ELF-1 (cell line): Measurements from ENCODE around the gene POU3F3.

ENCODE experiments used
- DNase-seq: peaks from one replicate; pipeline ENCODE4 v3.0.0-alpha.2; 2016; ENCODE audit warnings: low read depth, low spot score

The POU3F3 gene

DNA sequence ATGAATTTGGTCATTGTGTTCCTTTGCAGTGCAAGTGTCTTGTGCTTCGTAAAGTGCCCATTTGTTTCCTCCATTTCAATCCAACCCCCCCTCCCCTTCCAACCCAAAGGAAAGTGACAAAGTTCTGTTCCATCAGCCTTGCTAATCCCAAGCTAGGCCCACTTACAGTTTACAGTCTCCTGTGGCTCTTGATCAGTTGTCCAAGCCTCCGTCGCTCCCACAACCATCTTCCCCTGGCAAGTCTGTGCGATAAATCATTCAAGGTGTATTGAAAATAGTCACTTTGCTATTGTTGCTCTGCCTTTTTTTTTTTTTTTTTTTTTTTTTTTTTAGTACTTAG, 6.5 kb downstream of the POU3F3 start:
- DNase-seq = no peak

DNA sequence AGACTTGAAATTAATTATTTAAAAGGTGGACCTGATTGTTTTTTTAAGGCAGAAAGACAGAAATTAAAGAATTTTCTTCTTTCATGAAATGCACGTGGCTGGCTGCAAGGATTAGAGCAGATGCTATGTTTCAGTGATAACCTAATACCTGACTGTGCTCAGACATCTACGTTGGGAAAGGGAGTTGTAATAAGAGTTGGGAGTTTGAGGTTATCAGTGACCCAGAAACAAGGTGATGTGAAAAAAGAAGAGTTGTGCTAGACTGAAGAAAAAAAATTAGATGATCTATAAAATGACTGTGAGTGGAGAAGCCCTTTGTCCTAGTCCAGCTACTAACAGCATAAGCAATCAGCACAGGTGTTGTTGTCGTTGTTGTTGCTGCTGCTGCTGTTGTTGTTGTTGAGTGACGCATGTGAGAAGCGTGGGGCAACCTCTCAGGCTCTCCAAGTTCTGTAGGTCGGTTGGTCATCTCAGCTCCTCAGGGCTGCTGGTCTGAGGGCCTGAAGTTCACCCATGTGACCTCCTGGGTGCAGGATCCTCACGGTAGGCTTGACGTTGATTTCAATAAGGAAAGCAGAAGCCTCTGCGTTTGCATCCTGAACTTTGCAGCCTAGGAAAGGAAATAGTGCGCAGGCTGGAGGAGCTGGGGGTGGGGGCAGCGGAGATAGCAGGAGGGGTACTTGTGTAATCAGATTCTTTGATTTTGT, 7.6 kb downstream of the POU3F3 start:
- DNase-seq = peak; percentile 37

GRCh38 chr2:104862058-104862941, 8.4 kb downstream of the POU3F3 start:
- peak; percentile 81 for DNase-seq

GRCh38 chr2:104863146-104863467, 9.2 kb downstream of the POU3F3 start:
- no peak for DNase-seq

- peak; percentile 63 for DNase-seq
These were observed 9.8 kb downstream of the POU3F3 start for GRCh38 chr2:104863468-104864279.

DNA sequence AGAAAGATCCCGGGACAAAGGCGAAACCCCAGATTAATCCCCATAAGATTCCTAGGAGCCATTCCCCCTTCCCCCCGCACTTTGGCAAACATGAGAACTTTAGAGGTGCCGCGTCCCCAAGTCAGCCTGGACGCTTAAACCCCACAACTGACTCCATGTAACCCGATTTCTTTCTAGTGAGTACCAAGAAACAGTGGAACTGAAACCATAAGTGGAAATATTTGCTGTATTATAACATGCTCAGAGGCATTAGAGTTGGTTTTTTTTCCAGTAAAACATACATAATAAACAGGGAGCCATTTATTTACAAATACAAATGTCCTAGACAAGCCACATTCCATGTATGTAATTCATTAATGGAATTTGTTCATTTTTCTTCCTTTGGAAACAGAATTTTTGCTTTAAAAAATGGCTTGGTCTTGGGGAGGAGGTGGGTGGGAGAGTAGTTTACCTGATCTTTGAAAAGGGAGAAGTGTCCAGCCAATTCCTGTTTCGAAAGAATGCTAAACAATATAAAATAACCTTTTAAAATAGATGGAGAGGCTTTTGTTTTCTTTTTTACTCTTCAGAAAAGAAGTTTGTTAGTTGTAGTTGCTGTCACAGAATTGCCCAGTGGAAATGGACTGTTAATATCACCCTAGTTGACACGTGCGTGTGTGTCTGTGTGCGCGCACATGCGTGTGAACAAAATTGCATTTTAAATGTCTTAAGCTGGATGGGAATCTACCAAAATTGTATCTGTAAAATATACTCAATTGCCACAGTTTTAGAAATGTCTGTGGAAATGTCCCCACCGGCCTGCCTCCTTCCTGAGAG, 10.6 kb downstream of the POU3F3 start:
- DNase-seq = no peak

DNA sequence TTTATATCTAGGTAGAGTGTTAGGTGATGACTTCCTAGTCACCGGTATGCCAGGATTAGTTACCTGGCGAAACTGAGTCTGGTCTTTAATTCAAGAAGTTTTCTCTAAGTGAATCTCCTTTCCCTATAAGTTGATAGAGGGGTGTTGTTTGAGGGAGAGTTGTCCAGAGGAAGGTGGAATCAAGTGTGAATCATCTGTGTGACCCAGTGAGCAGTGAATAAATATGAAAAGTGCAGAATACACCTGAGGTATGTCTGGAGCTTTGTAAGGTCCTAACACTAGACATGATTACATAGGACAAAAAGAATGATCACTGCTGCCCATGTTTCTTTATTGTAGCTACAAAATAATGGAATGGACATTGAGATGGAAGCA, 11.2 kb downstream of the POU3F3 start:
- DNase-seq = no peak

DNA sequence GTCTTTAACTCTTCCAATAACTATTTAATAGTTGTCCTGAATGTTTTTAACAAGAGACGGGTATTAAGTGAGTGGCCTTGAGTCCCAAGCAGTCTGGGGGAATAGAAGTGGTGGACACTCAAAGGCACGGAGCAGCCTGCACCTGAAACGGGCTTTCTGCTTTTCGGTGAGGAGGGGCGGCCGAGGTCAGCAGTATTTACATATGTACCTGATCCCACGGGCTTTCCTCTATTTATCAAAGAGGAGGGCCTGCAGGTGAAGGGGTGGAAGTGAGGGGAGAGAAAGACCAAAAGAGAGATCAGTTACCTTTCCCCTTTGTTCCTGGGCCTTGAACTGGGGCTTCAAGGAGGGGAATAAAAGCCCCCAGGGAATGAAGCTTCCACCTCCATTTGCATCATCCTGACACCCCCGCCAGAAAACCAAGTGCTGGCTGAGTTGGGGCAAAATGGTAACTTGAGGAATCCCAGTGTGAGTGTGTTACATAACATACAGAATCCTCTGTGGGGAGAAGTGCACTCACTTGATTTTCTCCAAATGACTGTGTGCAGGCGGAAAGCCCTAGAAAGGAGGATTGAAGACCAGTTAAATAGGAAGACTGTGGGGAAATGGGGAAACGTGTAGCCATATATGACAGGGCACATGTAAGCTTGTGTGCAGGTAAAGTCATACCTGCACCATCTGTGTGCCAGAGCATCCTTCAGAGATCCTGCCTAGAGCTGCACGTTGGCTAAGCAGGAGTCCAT, 12.4 kb downstream of the POU3F3 start:
- DNase-seq = no peak

GRCh38 chr2:104866883-104867812, 13.2 kb downstream of the POU3F3 start:
- DNase-seq = peak; percentile 44

DNA sequence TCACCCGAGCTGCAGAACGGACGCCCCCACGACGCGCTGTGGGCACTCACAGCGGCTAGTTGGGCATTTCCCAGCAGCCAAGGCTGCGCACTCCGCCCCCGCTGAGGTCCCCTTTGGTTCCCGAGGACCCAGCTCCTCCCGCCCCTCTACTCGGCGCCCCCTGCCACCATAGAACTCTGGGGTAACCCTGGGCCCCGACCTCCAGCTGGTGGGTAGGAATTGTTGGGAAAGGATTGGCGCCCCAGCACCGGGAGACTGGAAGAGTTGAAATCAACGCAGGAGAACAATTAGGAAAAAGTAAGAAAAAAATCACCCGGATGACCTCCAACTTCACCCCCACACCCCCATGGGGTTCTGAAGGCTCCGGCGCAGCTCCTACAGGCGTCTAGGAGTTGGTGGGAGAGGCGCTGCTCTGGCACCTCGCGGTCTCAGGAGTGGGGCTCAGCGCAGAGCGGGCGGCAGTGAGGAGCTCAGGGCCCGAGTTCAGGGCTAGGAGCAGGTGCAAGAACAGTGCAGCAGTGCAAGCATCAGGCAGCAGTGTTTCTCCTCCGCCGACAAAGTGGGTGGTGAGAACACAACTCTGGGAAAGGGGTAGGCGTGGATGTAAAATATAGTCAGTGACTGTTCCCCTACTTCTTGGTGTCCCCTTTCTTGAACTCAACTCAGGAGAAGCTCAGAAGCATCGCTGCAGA, 14.0 kb downstream of the POU3F3 start:
- no peak for DNase-seq

- no peak for DNase-seq
These were observed 14.6 kb downstream of the POU3F3 start for GRCh38 chr2:104868505-104868866.

DNA sequence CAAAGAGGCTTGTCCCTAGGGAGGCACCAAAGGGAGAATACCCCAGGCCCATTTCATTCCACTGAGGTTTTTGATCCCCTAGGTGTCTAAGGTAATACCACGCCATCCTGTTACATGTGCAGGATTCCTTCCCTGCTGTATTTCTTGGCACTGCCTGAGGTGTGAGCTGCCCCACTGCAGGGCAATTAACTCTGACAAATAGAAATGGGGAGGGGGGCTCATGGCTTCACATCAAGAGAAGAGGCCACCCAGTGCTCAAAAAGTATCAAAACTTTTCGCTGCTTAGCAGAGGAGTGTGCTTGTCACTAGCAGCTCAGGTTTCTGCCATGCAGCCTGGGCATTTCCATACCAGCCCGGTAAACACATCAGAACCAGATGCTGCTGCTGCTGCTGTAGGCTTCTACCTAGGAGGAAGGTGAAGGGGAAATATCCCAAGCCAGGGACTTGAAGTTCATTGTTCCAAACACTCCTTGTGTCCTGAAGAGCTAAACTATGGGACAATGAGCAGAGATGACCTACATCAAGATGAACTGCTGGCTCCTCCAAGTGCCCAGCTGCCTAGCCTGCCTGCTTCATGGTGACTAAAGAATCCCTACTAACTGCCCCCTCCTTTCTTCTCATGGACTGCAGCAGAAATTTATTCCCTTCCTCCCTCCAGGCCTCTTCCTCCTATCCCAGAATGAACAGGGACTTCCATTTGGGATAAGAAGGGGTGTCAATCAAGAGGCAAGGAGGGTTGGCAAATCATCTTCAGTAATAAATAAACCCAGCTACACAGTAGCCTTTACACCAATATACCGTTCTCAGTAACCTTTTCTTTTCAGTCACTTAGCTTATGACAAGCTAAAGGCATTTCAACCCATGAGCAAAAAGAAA, 16.4 kb downstream of the POU3F3 start:
- no peak for DNase-seq

DNA sequence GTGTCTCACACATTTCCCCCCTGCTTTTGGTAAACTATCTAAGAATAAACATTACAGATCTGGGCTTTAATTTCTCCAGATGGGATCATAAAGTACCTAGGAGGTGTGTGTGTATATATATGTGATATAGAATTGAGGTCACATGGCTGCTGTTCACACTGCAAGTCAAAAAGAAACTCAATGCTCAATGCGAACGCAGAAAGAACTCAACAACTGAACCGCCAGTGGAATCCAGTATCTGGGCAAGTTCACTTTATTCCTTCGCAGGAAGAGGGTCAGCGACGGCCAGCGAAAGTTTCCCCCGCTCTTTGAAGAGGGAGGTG, 17.7 kb downstream of the POU3F3 start:
- DNase-seq = no peak

GRCh38 chr2:104871972-104872865, 18.3 kb downstream of the POU3F3 start:
- DNase-seq = peak; percentile 67

DNA sequence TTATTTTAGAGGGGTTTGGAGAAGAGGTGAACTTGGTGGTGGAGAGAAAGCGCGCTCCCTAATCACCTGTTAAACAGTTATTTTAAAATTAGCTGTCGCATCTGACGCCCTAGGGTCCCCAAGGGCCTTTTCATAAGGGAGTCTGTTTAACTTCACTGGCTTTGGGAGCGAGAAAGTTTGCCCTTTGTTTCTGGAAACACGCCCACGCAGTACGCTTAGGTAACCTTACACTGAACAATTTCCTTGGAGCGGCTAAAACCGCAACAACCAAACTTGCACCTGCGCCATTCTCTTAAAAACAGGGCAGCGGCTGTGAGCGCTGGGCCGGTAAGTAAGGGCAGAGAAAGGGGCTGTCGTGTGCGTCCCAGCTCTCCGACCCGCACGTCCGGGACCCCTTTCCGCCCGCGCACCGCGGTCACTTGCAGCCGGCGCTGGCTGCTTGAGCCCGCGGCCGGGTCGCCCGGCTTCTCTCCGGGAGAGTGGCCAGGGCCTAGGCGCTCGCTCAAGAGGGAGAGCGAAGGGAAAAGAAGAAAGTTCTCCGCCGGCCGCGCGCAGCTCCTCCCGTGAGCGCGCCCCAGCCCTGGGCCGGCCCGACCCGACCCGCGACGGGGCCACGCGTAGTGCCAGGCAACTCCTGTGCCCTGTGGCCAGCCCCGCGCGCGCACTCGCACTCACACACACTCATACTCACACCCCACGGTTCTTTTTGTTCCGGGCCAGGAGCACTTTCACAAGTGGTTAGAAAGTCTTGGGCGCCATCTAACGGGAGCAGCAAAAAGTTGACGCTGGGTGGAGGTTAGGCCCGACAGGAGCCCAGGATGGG, 19.2 kb downstream of the POU3F3 start:
- DNase-seq = peak; percentile 88

- peak; percentile 70 for DNase-seq
These were observed 19.8 kb downstream of the POU3F3 start for GRCh38 chr2:104873689-104874054.

- DNase-seq = no peak
These were observed 20.3 kb downstream of the POU3F3 start for GRCh38 chr2:104874230-104874629.
